ENCODE results near the gene CACNA1C. TPM values are rescaled to one million over a fixed set of nuclear protein-coding genes. Genes with fewer than 3 reads are reported as not detected.

Gene CACNA1C
- polyA plus RNA-seq, 1 of the 3 experiments (the other 2 are of a cell fraction) = 1.5 TPM

- H3K9me3 ChIP-seq = no peaks in the 10 kb centered on the region
- H3K9me2 ChIP-seq = no peaks in the 10 kb centered on the region
- H3K27ac ChIP-seq (ENCODE audit: low read depth in 2 of 2, low read length in 1 of 2) = no peak overlapping the region
- H3K27me3 ChIP-seq (ENCODE audit: insufficient read depth) = no peaks in the 10 kb centered on the region; the same call in 1 of the 2 replicates
- H2AFZ ChIP-seq (ENCODE audit: low read depth) = no peak overlapping the region
- H3K9ac ChIP-seq = no peak overlapping the region
- no peaks in the 10 kb centered on the region for H3K4me1 ChIP-seq (ENCODE audit: control insufficient read depth in 1 of 2, insufficient read depth in 2 of 2, low read depth in 1 of 2, low read length in 1 of 2)
- H3K4me3 ChIP-seq (ENCODE audit: low read depth in 2 of 2, low read length in 1 of 2) = no peak overlapping the region
- H3K4me2 ChIP-seq = no peak overlapping the region
- ChIA-PET POLR2A (no interaction called here), CTCF (interaction anchor here (1.1 kb wide), 1 partner anchor 65 kb away, joined by 3 read pairs; no protein-coding TSS in a partner anchor)
- no peaks in the 10 kb centered on the region for H3K36me3 ChIP-seq (replicated peaks in 1 of 2; ENCODE audit: control insufficient read depth in 1 of 2, insufficient read depth in 2 of 2, low read length in 1 of 2)
- no peak for DNase-seq
- TF ChIP-seq MEF2A (IDR thresholded peaks at IDR 0.05; ENCODE audit: borderline replicate concordance, low read depth) = no peak
- TF ChIP-seq FOXJ3 (CRISPR knock-in tag; IDR thresholded peaks at IDR 0.05) = no peak
- TF ChIP-seq USF1 (IDR thresholded peaks at IDR 0.05; ENCODE audit: borderline replicate concordance, low read depth) = no peak
- no peak for TF ChIP-seq GATA2 (CRISPR knock-in tag; IDR thresholded peaks at IDR 0.05)
- no peak for TF ChIP-seq NRF1 (IDR thresholded peaks at IDR 0.05; ENCODE audit: low read depth, low read length)
- no peak for TF ChIP-seq TCF12 (IDR thresholded peaks at IDR 0.05)
- TF ChIP-seq SMC3 (IDR thresholded peaks at IDR 0.05; ENCODE audit: low read depth, low read length) = no peak
- no peak for TF ChIP-seq PBX3 (IDR thresholded peaks at IDR 0.05)
- no peak for TF ChIP-seq EZH2phosphoT487 (IDR thresholded peaks at IDR 0.05; ENCODE audit: borderline replicate concordance, low read depth)
- TF ChIP-seq FOXM1 (IDR thresholded peaks at IDR 0.05; ENCODE audit: low read depth) = no peak
- no peak for TF ChIP-seq JUND (IDR thresholded peaks at IDR 0.05)
- TF ChIP-seq IRF3 (IDR thresholded peaks at IDR 0.05; ENCODE audit: low read depth, low read length) = no peak
- TF ChIP-seq USF2 (IDR thresholded peaks at IDR 0.05; ENCODE audit: borderline replicate concordance, low read depth, low read length) = no peak
- no peak for TF ChIP-seq NFIC (IDR thresholded peaks at IDR 0.05; ENCODE audit: borderline replicate concordance)
- TF ChIP-seq MAX (IDR thresholded peaks at IDR 0.05; ENCODE audit: low read depth) = no peak
- no peak for TF ChIP-seq ELF1 (IDR thresholded peaks at IDR 0.05)
- no peak for TF ChIP-seq RXRA (IDR thresholded peaks at IDR 0.05; ENCODE audit: borderline replicate concordance, low read depth)
- no peaks in the 10 kb centered on the region for H3K79me2 ChIP-seq (ENCODE audit: insufficient read depth)
- no peaks in the 10 kb centered on the region for H4K20me1 ChIP-seq (ENCODE audit: insufficient read depth)
- H3F3A ChIP-seq (replicated peaks; ENCODE audit: insufficient read depth) = no peaks in the 10 kb centered on the region
- 25% methylated on average over 2 of the region's 2 CpGs for WGBS (ENCODE audit: low lambda C conversion rate)
Observed at GRCh38 chr12:2719392-2719791, 666.6 kb downstream of the CACNA1C start.
